Measurements from ENCODE around the gene WDR26.
"Not testable (repeated sequence)": the region's sequence is repeated elsewhere in the genome, so short reads cannot be mapped to it uniquely, and the experiment has no call there.

The WDR26 gene

DNA sequence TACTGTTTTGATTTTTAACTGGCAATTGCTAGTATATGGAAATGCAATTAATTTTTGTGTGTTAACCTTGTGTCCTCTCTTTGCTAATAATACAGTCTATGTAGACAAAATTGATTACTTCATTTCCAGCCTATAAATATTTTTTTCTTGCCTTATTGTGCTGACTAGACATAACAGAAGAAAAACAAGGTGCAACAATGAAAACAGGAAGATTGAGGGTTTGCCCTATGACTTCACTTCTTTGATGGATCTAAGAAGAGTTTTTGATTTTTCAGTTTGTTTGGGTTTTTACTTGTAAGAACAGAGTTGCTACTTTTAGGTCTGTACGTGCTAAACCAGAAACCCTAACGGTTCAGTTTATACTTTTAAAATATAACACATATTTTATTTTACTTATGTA is 86.5 kb downstream of the WDR26 start:
- DNase-seq = no peak

- no peak for DNase-seq
Measured at GRCh38 chr1:224343679-224344078, 90.9 kb downstream of the WDR26 start.

DNA sequence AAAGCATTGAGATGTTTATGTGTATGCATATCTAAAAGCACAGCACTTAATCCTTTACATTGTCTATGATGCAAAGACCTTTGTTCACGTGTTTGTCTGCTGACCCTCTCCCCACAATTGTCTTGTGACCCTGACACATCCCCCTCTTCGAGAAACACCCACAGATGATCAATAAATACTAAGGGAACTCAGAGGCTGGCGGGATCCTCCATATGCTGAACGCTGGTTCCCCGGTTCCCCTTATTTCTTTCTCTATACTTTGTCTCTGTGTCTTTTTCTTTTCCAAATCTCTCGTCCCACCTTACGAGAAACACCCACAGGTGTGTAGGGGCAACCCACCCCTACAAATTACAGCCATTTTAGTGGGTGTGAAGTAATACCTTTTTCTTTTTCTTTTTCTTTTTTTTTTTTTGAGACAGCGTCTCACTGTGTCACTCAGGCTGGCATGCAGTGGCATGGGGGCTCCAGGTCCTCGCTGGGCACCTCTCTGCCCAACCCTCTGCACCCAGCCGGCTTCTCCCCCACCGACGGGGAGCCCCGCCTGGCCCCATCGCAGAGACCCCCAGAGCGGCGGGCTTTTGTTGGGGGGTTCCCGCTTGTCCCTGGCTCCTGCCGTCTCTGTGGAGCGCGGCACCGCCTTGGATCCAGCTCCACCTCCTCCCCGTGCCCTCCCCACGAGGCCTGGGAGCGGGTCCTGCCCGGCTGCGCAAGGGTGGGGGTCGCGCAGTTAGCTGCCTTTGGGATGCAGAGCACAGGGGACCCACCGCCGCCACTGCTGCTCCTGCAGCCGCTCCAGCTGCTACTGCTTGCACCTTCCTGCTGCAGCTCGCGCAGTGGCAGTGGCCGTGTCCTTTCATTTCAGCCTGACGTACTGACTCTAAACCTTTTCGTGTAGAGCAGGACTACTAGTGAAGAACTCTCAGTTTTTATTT is 93.9 kb downstream of the WDR26 start:
- DNase-seq = not testable (repeated sequence)

DNA sequence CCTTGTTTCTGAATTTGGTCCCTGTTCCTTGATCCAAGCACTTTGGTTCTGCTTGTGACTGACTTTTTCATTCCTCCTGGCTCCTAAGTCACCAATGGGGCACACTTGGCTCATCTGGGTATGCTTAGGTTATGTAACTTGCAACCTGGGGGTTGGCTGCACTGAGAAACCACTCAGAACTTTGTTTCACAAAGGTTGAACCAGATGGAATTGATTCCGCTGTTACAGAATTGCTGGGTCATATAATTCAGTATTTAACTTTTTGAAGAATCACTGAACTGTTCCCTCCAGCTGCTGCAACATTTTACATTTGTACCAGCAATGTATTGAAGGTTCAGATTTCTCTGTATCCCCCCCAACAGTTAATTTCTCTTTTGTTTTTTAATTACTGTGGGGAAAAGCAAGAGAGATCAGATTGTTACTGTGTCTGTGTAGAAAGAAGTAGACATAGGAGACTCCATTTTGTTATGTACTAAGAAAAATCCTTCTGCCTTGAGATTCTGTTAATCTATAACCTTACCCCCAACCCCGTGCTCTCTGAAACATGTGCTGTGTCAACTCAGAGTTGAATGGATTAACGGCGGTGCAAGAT is 95.1 kb downstream of the WDR26 start:
- no peak for DNase-seq

DNA sequence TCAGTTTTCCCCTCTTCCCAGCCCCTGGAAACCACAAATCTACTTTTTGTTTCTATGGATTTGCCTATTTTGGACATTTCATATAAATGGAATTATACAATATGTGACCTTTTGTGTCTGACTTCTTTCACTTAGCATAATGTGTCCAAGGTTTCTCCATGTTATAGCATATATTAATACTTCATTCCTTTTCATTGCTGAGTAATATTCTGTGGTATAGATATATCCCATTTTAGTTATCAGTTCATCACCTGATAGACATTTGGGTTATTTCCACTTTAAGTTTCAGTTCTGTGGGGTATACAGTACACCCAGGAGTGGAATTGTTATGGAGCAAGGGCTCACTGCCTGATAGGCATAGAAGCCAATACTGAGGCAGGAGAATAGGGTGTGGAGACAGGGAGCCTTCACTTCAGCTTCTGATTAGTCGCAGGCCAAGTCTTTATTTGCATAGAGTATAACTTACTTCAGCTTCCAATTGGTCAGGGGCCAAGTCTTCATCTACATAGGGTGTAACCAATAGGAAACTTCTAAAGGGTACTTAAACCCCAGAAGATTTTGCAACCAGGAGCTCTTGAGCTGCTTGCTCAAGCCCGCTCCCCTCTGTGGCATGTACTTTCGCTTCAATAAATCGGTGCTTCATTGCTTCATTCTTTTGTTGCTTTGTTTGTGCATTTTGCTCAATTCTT is 96.3 kb downstream of the WDR26 start:
- DNase-seq = no peak

Data from cerebellar nuclear complex (tissue), 1 donor.